ENCODE results near the gene ATG10.
"Not testable (repeated sequence)": the region's sequence is repeated elsewhere in the genome, so short reads cannot be mapped to it uniquely, and the experiment has no call there.

ATG10 gene

DNA sequence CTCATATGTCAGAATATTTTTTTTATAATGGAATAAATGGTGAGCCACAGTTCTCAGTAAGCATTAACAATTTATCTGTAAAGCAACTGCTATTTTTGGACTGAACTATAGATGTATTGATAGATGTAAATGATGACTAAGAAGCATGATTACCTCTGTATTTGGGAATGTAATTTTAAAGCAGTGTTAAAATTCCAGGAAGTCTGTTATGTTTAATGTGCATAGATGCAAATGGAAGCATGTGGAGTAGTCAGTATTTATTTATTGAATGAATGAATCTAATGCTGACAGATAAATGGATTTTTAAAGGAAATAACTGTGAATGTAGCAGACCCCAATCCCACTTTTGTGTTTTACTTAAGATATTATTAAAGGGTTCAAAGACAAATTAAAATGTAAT is 95.0 kb downstream of the ATG10 start:
- no peaks in the 10 kb centered on the region for H3K9me3 ChIP-seq (ENCODE audit: control insufficient read depth, low read length)
- no peak overlapping the region for H3K4me2 ChIP-seq (ENCODE audit: low read length)
- H3K9ac ChIP-seq: no peak overlapping the region
- H3K27me3 ChIP-seq (ENCODE audit: control insufficient read depth, insufficient read depth, low read length): no peaks in the 10 kb centered on the region
- H3K4me1 ChIP-seq: peaks cover 4% of the 10 kb centered on the region
- no peak overlapping the region for H2AFZ ChIP-seq
- no peak overlapping the region for H3K27ac ChIP-seq
- TF ChIP-seq, protein P1, sequence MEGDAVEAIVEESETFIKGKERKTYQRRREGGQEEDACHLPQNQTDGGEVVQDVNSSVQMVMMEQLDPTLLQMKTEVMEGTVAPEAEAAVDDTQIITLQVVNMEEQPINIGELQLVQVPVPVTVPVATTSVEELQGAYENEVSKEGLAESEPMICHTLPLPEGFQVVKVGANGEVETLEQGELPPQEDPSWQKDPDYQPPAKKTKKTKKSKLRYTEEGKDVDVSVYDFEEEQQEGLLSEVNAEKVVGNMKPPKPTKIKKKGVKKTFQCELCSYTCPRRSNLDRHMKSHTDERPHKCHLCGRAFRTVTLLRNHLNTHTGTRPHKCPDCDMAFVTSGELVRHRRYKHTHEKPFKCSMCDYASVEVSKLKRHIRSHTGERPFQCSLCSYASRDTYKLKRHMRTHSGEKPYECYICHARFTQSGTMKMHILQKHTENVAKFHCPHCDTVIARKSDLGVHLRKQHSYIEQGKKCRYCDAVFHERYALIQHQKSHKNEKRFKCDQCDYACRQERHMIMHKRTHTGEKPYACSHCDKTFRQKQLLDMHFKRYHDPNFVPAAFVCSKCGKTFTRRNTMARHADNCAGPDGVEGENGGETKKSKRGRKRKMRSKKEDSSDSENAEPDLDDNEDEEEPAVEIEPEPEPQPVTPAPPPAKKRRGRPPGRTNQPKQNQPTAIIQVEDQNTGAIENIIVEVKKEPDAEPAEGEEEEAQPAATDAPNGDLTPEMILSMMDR (IDR thresholded peaks at IDR 0.05): no peak
- H3K4me3 ChIP-seq (ENCODE audit: low read depth, low read length): no peak overlapping the region
- H3K79me2 ChIP-seq: peaks cover 3% of the 10 kb centered on the region
- H3K36me3 ChIP-seq (ENCODE audit: control insufficient read depth, insufficient read depth, low read length): no peaks in the 10 kb centered on the region

DNA sequence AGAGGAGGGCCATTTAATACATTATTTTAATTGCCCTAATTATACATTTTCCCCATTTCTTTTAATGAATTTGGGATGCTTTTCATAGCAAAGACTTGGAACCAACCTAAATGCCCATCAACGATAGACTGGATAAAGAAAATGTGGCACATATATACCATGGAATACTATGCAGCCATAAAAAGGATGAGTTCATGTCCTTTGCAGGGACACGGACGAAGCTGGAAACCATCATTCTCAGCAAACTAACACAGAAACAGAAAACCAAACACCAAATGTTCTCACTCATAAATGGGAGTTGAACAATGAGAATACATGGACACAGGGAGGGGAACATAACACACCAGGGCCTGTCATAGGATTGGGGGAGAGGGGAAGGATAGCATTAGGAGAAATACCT is 96.2 kb downstream of the ATG10 start:
- H3K4me3 ChIP-seq (ENCODE audit: low read depth, low read length); H3K36me3 ChIP-seq (ENCODE audit: control insufficient read depth, insufficient read depth, low read length); H2AFZ ChIP-seq; H3K9me3 ChIP-seq (ENCODE audit: control insufficient read depth, low read length); H3K27me3 ChIP-seq (ENCODE audit: control insufficient read depth, insufficient read depth, low read length); H3K4me2 ChIP-seq (ENCODE audit: low read length); H3K4me1 ChIP-seq; H3K79me2 ChIP-seq; H3K9ac ChIP-seq; H3K27ac ChIP-seq: not testable (repeated sequence)

DNA sequence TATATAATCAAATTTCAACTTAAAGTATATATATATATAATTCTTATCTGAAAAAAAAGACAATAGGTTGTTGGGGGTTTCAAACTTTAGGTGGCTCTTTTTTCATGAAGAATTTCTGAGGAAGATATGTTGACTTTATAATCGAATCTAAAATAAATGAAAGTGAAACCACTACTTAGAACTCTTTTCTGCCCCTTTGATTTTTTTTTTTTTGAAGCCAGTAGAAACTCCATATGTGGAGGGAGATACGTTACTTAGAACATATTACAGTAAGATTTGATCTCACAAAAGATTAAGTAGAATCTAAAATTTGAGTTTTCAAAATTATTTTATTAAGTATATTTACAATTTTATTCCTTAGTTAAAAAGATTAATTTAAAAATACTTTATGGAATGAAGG is 96.9 kb downstream of the ATG10 start:
- Histone ChIP-seq H3K4me3 (ENCODE audit: low read depth, low read length) (no peak overlapping the region), H3K27me3 (ENCODE audit: control insufficient read depth, insufficient read depth, low read length) (no peaks in the 10 kb centered on the region), H3K79me2 (peaks cover 3% of the 10 kb centered on the region), H3K9me3 (ENCODE audit: control insufficient read depth, low read length) (no peaks in the 10 kb centered on the region), H3K36me3 (ENCODE audit: control insufficient read depth, insufficient read depth, low read length) (no peaks in the 10 kb centered on the region), H2AFZ (no peak overlapping the region), H3K27ac (no peak overlapping the region), H3K4me2 (ENCODE audit: low read length) (no peak overlapping the region), H3K4me1 (peaks cover 10% of the 10 kb centered on the region), H3K9ac (no peak overlapping the region)
- TF ChIP-seq, protein P1 (IDR thresholded peaks at IDR 0.05): no peak

DNA sequence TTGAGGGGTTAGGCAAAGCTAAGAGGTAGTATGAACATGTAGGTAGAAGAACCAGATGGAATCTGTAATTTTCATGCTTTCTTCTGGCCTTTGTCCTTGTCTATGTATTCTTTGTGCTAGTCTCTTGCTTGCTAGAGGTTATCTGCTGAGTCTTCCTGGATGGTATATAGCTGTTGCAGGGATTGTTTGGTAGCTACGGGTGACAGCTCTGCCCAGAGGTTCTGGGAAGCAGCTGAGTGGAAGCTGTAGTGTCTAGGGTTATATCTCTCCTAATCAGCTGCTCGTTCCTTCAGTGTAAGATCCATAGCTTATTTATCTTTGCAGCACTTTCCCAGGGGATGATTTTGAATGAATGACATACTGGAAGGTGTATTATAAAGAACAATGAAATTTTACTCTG is 100.3 kb downstream of the ATG10 start:
- no peak overlapping the region for H2AFZ ChIP-seq
- H3K4me2 ChIP-seq (ENCODE audit: low read length): no peak overlapping the region
- H3K9me3 ChIP-seq (ENCODE audit: control insufficient read depth, low read length): no peaks in the 10 kb centered on the region
- TF ChIP-seq, protein P1 (IDR thresholded peaks at IDR 0.05): no peak
- peaks cover 3% of the 10 kb centered on the region for H3K79me2 ChIP-seq
- H3K27ac ChIP-seq: no peak overlapping the region
- H3K4me3 ChIP-seq (ENCODE audit: low read depth, low read length): no peak overlapping the region
- H3K27me3 ChIP-seq (ENCODE audit: control insufficient read depth, insufficient read depth, low read length): no peaks in the 10 kb centered on the region
- H3K4me1 ChIP-seq: peaks cover 10% of the 10 kb centered on the region
- no peaks in the 10 kb centered on the region for H3K36me3 ChIP-seq (ENCODE audit: control insufficient read depth, insufficient read depth, low read length)
- no peak overlapping the region for H3K9ac ChIP-seq

DNA sequence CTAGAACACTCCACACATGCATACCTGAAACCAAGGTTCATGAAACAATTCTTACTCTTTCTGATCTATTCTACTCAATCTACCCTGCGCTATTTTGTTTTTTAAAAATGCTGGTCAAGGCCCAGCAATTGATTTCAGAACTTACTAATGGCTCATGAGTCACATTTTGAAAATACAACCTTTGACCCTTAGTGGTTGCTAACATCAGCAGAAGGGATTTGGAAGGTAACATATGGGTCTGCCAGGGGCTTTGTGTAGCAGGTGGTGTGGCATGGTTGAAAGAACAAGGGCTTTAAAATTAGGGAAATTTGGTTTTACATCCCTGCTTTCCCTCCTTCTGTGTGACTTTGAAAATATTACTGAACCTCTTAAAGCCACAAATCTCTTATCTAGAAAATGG is 101.4 kb downstream of the ATG10 start:
- TF ChIP-seq, protein P1 (IDR thresholded peaks at IDR 0.05): no peak
- Histone ChIP-seq H3K36me3 (ENCODE audit: control insufficient read depth, insufficient read depth, low read length) (no peaks in the 10 kb centered on the region), H3K9ac (no peak overlapping the region), H3K9me3 (ENCODE audit: control insufficient read depth, low read length) (no peaks in the 10 kb centered on the region), H3K4me3 (ENCODE audit: low read depth, low read length) (no peak overlapping the region), H3K79me2 (no peaks in the 10 kb centered on the region), H3K27me3 (ENCODE audit: control insufficient read depth, insufficient read depth, low read length) (no peaks in the 10 kb centered on the region), H3K4me1 (peaks cover 10% of the 10 kb centered on the region), H3K4me2 (ENCODE audit: low read length) (no peak overlapping the region), H3K27ac (no peak overlapping the region), H2AFZ (no peak overlapping the region)
